WTC11 (cell line): ENCODE results near the gene NALCN. TPM values are rescaled to one million over a fixed set of nuclear protein-coding genes. Genes with fewer than 3 reads are reported as not detected.

Experiments used
- ATAC-seq: fragments of 200-7000 bp; cut with Tn5 transposase; 2 replicates; pipeline ENCODE4 v1.10.0; 2021; ENCODE audit warnings: mild to moderate bottlenecking, moderate library complexity
- CTCF ChIA-PET: fragments of 300-600 bp; sonication (Branson Sonifier 250); formaldehyde crosslinking; loops from one replicate; lab custom pipeline; 2021; ENCODE audit warnings: antibody characterized with exemption; lab: Charles Lee
- POLR2A ChIA-PET: fragments of 350-600 bp; sonication (Branson Sonifier 250); formaldehyde crosslinking; loops from one replicate; lab custom pipeline; 2021; ENCODE audit warnings: antibody characterized with exemption; lab: Charles Lee
- DNase-seq: peaks from one replicate; pipeline ENCODE4 v3.0.0; 2021; ENCODE audit warnings: low spot score
- H3K27ac Mint-ChIP-seq: 2 replicates; pipeline ENCODE4 v1.8.0; 2021; ENCODE audit warnings: mixed read lengths
- H3K27me3 Mint-ChIP-seq: 2 replicates; pipeline ENCODE4 v1.8.0; 2021; ENCODE audit warnings: low read depth, mild to moderate bottlenecking, moderate library complexity, mixed read lengths
- H3K36me3 Mint-ChIP-seq: 2 replicates; pipeline ENCODE4 v1.8.0; 2021; ENCODE audit warnings: mixed read lengths
- H3K4me1 Mint-ChIP-seq: 2 replicates; pipeline ENCODE4 v1.8.0; 2022; ENCODE audit warnings: mixed read lengths
- H3K4me3 Mint-ChIP-seq: 2 replicates; pipeline ENCODE4 v1.8.0; 2021; ENCODE audit warnings: mild to moderate bottlenecking, moderate library complexity, mixed read lengths
- H3K9me3 Mint-ChIP-seq: 2 replicates; pipeline ENCODE4 v1.8.0; 2021; ENCODE audit warnings: mixed read lengths
- ARID4B ChIP-seq: sonication (generic); formaldehyde crosslinking; IDR thresholded peaks from 2 replicates; pipeline ENCODE4 v1.8.0; 2023; ENCODE audit warnings: missing genetic modification reagents, mild to moderate bottlenecking, borderline replicate concordance
- E2F1 ChIP-seq: sonication (generic); formaldehyde crosslinking; IDR thresholded peaks from 2 replicates; pipeline ENCODE4 v1.8.0; 2022; ENCODE audit warnings: mild to moderate bottlenecking, missing genetic modification reagents
- FOXK1 ChIP-seq: sonication (generic); formaldehyde crosslinking; IDR thresholded peaks from 2 replicates; pipeline ENCODE4 v1.8.0; 2022; ENCODE audit warnings: mild to moderate bottlenecking, moderate library complexity, missing genetic modification reagents
- FOXP1 ChIP-seq: sonication (generic); formaldehyde crosslinking; IDR thresholded peaks from 2 replicates; pipeline ENCODE4 v1.8.0; 2022; ENCODE audit warnings: missing genetic modification reagents, mild to moderate bottlenecking, moderate library complexity, borderline replicate concordance
- GRHL2 ChIP-seq: fragments of 250-450 bp; sonication (Bioruptor Pico); IDR thresholded peaks from 2 replicates; pipeline ENCODE4 v1.8.0; 2022; ENCODE audit warnings: mild to moderate bottlenecking, moderate library complexity; ENCODE audit not compliant: insufficient replicate concordance, severe bottlenecking
- HMGA2 ChIP-seq: fragments of 250-450 bp; sonication (Bioruptor Pico); IDR thresholded peaks from 2 replicates; pipeline ENCODE4 v1.4.0; 2021; ENCODE audit warnings: mild to moderate bottlenecking, moderate library complexity
- IRF1 ChIP-seq: sonication (generic); formaldehyde crosslinking; IDR thresholded peaks from 2 replicates; pipeline ENCODE4 v1.8.0; 2023; ENCODE audit warnings: missing genetic modification reagents
- IRF2 ChIP-seq: sonication (generic); formaldehyde crosslinking; IDR thresholded peaks from 2 replicates; pipeline ENCODE4 v1.8.0; 2022; ENCODE audit warnings: low read depth, missing genetic modification reagents, borderline replicate concordance
- JAZF1 ChIP-seq: fragments of 250-450 bp; sonication (Bioruptor Pico); IDR thresholded peaks from 2 replicates; pipeline ENCODE4 v1.9.0; 2021; ENCODE audit warnings: moderate library complexity, mild to moderate bottlenecking, inconsistent platforms
- NFATC4 ChIP-seq: fragments of 250-450 bp; sonication (Bioruptor Pico); IDR thresholded peaks from 2 replicates; pipeline ENCODE4 v1.9.0; 2021; ENCODE audit warnings: mild to moderate bottlenecking
- PRRX2 ChIP-seq: fragments of 250-450 bp; sonication (Bioruptor Pico); IDR thresholded peaks from 2 replicates; pipeline ENCODE4 v1.8.0; 2021; ENCODE audit warnings: mild to moderate bottlenecking
- SMAD3 ChIP-seq: sonication (generic); formaldehyde crosslinking; IDR thresholded peaks from 2 replicates; pipeline ENCODE4 v1.8.0; 2022; ENCODE audit warnings: missing genetic modification reagents, mild to moderate bottlenecking, borderline replicate concordance
- SMAD4 ChIP-seq: sonication (generic); formaldehyde crosslinking; IDR thresholded peaks from 2 replicates; pipeline ENCODE4 v1.8.0; 2022; ENCODE audit warnings: mild to moderate bottlenecking, missing genetic modification reagents
- TP53 ChIP-seq: sonication (generic); formaldehyde crosslinking; IDR thresholded peaks from 2 replicates; pipeline ENCODE4 v1.8.1; 2023; ENCODE audit warnings: mild to moderate bottlenecking, missing genetic modification reagents
- ZBTB43 ChIP-seq: sonication (generic); formaldehyde crosslinking; IDR thresholded peaks from 2 replicates; pipeline ENCODE4 v1.8.1; 2023; ENCODE audit warnings: mild to moderate bottlenecking, missing genetic modification reagents
- ZNF121 ChIP-seq: sonication (generic); formaldehyde crosslinking; IDR thresholded peaks from 2 replicates; pipeline ENCODE4 v1.8.0; 2023; ENCODE audit warnings: missing genetic modification reagents
- ZNF416 ChIP-seq: fragments of 250-450 bp; sonication (Bioruptor Pico); IDR thresholded peaks from 2 replicates; pipeline ENCODE4 v1.9.0; 2021; ENCODE audit warnings: mild to moderate bottlenecking, inconsistent platforms
- total RNA-seq: library from RNA; stranded (reverse); gene quantifications from 3 replicates; pipeline ENCODE4 v1.2.3, GENCODE V29; 2021
- TF ChIP-seq, protein P1 (sequence below): sonication (generic); formaldehyde crosslinking; IDR thresholded peaks from 2 replicates; pipeline ENCODE4 v1.8.1; 2023; ENCODE audit warnings: mild to moderate bottlenecking, missing genetic modification reagents
- TF ChIP-seq, protein P2 (sequence below): fragments of 250-450 bp; sonication (Bioruptor Pico); IDR thresholded peaks from 2 replicates; pipeline ENCODE4 v1.8.0; 2021; ENCODE audit warnings: mild to moderate bottlenecking
- TF ChIP-seq, protein P3 (sequence below): fragments of 250-450 bp; sonication (Bioruptor Pico); conservative IDR thresholded peaks from 2 replicates; pipeline ENCODE4 v1.9.0; 2021; ENCODE audit warnings: mild to moderate bottlenecking
- TF ChIP-seq, protein P4 (sequence below): sonication (generic); formaldehyde crosslinking; conservative IDR thresholded peaks from 2 replicates; pipeline ENCODE4 v1.8.1; 2022; ENCODE audit warnings: mild to moderate bottlenecking, missing genetic modification reagents
- TF ChIP-seq, protein P5 (sequence below): sonication (generic); formaldehyde crosslinking; IDR thresholded peaks from 2 replicates; pipeline ENCODE4 v1.8.1; 2023; ENCODE audit warnings: mild to moderate bottlenecking, missing genetic modification reagents, moderate library complexity

The NALCN gene
- total RNA-seq, 1 experiment from 2014 or later: 0.33 TPM

- Mint-ChIP-seq H3K4me3 (no peak overlapping the region), H3K27ac (no peak overlapping the region), H3K9me3 (peaks cover 10% of the 10 kb centered on the region), H3K27me3 (no peaks in the 10 kb centered on the region), H3K4me1 (peaks cover 19% of the 10 kb centered on the region), H3K36me3 (no peaks in the 10 kb centered on the region)
- ChIA-PET CTCF (no interaction called here), POLR2A (no interaction called here)
- no peak for TF ChIP-seq ZBTB43 (CRISPR knock-in tag)
- TF ChIP-seq, protein P1, sequence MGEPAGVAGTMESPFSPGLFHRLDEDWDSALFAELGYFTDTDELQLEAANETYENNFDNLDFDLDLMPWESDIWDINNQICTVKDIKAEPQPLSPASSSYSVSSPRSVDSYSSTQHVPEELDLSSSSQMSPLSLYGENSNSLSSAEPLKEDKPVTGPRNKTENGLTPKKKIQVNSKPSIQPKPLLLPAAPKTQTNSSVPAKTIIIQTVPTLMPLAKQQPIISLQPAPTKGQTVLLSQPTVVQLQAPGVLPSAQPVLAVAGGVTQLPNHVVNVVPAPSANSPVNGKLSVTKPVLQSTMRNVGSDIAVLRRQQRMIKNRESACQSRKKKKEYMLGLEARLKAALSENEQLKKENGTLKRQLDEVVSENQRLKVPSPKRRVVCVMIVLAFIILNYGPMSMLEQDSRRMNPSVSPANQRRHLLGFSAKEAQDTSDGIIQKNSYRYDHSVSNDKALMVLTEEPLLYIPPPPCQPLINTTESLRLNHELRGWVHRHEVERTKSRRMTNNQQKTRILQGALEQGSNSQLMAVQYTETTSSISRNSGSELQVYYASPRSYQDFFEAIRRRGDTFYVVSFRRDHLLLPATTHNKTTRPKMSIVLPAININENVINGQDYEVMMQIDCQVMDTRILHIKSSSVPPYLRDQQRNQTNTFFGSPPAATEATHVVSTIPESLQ (CRISPR knock-in tag): no peak
- TF ChIP-seq, protein P2, sequence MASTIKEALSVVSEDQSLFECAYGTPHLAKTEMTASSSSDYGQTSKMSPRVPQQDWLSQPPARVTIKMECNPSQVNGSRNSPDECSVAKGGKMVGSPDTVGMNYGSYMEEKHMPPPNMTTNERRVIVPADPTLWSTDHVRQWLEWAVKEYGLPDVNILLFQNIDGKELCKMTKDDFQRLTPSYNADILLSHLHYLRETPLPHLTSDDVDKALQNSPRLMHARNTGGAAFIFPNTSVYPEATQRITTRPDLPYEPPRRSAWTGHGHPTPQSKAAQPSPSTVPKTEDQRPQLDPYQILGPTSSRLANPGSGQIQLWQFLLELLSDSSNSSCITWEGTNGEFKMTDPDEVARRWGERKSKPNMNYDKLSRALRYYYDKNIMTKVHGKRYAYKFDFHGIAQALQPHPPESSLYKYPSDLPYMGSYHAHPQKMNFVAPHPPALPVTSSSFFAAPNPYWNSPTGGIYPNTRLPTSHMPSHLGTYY (CRISPR knock-in tag): no peak
- no peak for TF ChIP-seq NFATC4 (CRISPR knock-in tag)
- no peak for TF ChIP-seq ZNF416
- no peak for TF ChIP-seq ZNF121 (CRISPR knock-in tag)
- no peak for TF ChIP-seq GRHL2 (CRISPR knock-in tag)
- no peak for TF ChIP-seq SMAD3
- no peak for TF ChIP-seq FOXK1 (CRISPR knock-in tag)
- TF ChIP-seq PRRX2 (CRISPR knock-in tag): no peak
- no peak for TF ChIP-seq ARID4B (CRISPR knock-in tag)
- TF ChIP-seq HMGA2 (CRISPR knock-in tag): no peak
- no peak for TF ChIP-seq TP53 (CRISPR knock-in tag)
- no peak for TF ChIP-seq IRF2 (CRISPR knock-in tag)
- ATAC-seq (no peak), DNase-seq (no peak)
These were observed 403.1 kb downstream of the NALCN start for GRCh38 chr13:101013245-101013644.

DNA sequence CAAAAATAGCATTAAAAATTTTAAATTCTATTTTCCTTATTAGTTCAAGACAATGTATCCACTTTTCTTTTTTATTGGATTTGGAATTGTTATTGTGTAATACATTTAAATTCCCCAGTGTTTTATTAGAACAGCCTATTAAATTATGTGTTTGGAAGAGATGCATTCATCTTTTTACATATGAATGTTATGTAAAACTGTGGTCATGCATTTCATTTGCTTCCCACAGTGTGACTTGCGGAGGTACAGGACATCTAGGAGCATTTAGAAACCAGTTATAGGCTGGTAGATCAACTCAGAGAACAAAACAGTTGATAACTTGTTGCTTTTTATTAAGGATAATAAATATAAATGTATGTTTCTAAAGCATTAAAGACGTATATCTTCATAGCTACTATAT, 406.2 kb downstream of the NALCN start:
- peaks cover 31% of the 10 kb centered on the region for H3K4me1 Mint-ChIP-seq
- no peaks in the 10 kb centered on the region; the same call in 1 of the 2 replicates for H3K27me3 Mint-ChIP-seq
- DNase-seq (no peak), ATAC-seq (no peak)
- no peak overlapping the region for H3K27ac Mint-ChIP-seq
- H3K36me3 Mint-ChIP-seq: peaks cover 7% of the 10 kb centered on the region
- CTCF ChIA-PET: interaction anchor here (0.5 to 1.4 kb wide), 3 partner anchors 20 to 937 kb away, joined by 3 read pairs; no protein-coding TSS in a partner anchor
- H3K9me3 Mint-ChIP-seq: peaks cover 18% of the 10 kb centered on the region
- no peak overlapping the region for H3K4me3 Mint-ChIP-seq
- POLR2A ChIA-PET: no interaction called here
- TF ChIP-seq SMAD4 (CRISPR knock-in tag) (no peak), FOXP1 (CRISPR knock-in tag) (no peak), JAZF1 (CRISPR knock-in tag) (no peak), ZNF416 (no peak), TP53 (CRISPR knock-in tag) (no peak), E2F1 (no peak), IRF1 (CRISPR knock-in tag) (no peak)
- TF ChIP-seq, protein P3, sequence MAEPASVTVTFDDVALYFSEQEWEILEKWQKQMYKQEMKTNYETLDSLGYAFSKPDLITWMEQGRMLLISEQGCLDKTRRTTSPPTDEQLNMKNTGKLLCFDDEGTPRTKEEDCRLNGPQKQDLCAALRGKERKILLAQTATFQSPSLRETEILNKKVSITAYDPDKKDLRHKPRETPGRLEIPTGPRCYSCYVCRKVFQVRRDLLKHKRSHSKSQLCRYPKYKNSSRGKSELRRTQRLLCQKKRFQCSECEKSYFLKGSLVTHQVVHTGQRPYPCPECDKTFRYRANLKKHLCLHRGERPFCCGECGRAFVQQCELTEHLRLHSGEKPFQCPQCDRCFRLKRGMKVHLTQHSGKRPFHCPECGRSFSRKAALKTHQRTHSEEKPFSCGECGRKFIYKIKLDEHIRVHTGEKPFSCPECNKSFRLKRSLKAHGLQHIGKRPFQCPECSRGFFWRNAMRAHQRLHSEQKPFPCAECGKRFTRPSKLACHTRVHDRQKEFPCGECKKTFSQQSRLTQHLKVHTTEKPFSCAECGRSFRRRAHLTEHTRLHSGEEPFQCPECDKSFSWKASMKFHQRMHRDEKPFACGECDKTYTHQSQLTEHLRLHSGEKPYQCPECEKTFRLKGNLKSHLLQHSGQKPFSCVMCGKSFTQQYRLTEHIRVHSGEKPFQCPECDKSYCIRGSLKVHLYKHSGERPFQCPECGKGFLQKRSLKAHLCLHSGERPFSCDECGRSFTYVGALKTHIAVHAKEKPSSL (CRISPR knock-in tag): no peak
- TF ChIP-seq, protein P4, sequence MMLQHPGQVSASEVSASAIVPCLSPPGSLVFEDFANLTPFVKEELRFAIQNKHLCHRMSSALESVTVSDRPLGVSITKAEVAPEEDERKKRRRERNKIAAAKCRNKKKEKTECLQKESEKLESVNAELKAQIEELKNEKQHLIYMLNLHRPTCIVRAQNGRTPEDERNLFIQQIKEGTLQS (CRISPR knock-in tag): no peak
- TF ChIP-seq, protein P5, sequence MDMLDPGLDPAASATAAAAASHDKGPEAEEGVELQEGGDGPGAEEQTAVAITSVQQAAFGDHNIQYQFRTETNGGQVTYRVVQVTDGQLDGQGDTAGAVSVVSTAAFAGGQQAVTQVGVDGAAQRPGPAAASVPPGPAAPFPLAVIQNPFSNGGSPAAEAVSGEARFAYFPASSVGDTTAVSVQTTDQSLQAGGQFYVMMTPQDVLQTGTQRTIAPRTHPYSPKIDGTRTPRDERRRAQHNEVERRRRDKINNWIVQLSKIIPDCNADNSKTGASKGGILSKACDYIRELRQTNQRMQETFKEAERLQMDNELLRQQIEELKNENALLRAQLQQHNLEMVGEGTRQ (CRISPR knock-in tag): no peak
